Stimulated activated CD8-positive, alpha-beta memory T cell treated with anti-CD3 and anti-CD28 coated beads, Interleukin-4, amount 100 ng/mL, for 48 hours (primary cell): ENCODE results near the gene ASAP3.
"Not testable (repeated sequence)": the region's sequence is repeated elsewhere in the genome, so short reads cannot be mapped to it uniquely, and the experiment has no call there.

Experiments used
- DNase-seq: peaks from one replicate; pipeline ENCODE4 v3.0.0-alpha.2; 2020

ASAP3 gene

DNA sequence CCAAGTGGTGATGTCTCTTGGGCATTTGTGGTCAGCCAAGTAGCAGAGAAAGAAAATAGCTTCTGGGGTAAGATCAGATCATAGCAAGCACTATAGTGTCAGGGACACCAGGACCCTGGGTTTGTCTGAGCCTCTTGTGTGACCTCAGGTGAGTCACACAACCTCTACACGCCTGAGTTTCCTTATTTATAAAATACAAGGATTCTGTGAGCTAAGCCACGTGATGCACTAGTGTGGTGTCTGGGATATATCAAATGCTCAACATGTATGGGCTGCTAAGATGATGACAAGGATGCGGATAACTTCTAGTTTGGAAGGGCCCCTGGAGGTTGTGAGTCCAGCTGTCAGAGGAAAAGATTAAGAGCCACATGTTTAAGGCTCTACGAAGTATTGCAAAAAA, 89.8 kb downstream of the ASAP3 start:
- DNase-seq, result no peak

DNA sequence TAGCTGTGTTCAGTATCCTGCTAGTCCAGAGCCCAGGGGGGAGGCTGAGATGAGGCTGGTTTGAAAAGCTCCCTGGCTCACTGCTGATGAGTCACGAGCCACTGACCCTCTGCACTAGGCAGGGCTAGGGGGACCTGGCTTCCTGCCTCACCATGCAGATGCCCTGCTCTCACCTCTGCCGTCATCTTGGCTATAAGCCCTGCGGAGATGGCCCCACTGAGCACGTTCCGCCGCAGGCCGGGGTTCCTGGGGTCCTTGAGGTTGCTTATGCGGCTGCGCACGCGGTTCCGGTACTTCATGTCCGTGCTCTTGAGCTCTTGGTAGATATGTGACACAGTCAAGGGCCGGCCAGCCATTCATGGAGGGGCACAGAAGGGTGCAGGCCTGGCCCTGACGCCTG, 90.3 kb downstream of the ASAP3 start:
- DNase-seq, result no peak

DNA sequence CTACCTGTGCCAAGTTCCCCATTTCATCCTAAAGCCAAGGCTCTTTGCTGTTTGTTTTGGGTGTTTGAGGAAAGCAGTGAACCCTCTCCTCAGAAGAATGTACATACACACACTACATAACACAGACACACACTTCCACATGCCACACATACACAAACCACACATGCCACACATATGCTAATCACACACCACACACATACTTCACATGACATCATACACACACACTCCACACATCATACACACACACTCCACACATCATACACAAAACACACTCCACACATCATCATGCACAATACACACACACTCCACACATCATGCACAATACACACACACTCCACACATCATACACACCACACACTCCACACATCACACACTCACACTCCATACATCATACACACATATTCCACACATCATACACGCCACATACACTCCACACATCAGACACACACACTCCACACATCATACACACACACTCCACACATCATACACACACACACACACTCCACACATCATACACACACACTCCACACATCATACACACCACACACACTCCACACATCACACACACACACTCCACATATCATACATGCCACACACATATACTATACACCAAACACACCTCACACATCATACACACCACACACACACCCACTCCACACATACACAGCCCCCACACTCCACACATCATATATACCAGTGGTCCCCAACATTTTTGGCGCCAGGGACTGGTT, 91.7 kb downstream of the ASAP3 start:
- no peak for DNase-seq

DNA sequence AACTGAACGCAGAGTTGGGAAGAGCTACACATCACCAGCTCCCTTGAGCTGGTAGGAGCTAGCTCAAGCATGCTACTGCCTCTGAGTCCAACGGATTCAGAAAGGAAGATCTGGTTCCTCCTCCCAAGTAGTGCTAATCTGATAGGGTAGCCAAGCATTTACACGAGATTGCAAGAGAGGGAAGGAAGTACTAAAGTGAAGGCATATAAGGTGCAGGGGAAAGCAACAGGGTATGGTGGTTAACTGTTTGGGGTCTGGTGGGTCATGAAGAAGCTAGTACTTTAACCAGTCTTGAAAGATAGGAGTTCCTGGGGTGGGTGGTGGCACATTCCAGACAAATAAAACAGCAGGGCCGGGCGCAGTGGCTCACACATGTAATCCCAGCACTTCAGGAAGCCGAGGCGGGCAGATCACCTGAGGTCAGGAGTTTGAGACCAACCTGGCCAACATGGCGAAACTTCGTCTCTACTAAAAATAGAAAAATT, 94.1 kb downstream of the ASAP3 start:
- no peak for DNase-seq

DNA sequence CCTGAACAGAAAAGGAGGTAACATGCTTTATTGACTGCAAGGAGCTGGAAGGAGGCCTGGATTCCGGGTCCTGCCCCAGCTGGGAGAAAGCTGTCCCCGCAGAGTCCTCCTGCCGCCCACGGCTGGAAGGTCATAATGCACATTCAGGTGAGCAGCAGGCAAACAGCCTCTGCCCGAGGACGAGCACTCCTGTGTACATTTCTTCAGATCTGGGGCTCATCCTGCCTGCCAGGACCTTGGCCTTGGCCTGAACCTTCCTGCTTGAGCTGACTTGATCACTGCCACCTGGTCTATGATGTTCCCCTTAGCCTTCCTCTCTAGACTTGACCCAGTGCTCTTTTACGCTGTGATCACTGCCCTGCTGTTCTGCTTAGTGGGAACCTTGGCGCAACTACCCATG, 96.5 kb downstream of the ASAP3 start:
- DNase-seq, result no peak

- no peak for DNase-seq
Measured at GRCh38 chr1:23385119-23385621, 98.8 kb downstream of the ASAP3 start.

DNA sequence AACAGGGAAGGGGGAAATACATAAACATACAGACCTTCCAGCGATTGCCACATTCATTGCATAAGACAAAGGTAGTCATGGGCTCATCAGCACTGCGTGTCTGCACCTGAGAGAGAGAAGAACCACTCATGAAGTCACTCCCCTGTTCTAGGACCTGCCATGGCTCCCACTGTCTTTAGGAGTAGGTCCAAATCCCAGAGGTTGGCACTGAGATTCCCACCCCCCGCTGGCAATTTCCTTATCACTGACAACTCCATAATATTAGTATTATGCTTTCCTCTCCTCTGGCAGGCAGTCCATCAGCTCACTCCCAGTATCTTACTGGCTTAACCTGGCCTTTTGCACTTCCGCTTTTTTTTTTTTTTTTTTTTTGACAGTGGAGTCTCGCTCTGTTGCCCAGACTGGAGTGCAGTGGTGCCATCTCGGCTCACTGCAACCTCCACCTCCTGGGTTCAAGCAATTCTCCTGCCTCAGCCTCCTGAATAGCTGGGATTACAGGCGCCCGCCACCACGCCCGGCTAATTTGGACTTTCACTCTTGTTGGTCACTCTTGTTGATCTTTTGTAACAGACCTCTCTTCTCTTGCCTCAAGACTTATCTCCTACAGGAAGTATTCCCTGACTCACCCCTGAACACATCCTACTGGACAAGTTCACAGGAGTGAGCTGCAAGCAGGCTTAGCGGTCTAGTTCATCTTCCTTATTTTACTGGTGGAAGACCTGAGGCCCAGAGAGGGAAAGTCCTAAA, 99.5 kb downstream of the ASAP3 start:
- no peak for DNase-seq

GRCh38 chr1:23383577-23384311, 100.2 kb downstream of the ASAP3 start:
- DNase-seq, result no peak

DNA sequence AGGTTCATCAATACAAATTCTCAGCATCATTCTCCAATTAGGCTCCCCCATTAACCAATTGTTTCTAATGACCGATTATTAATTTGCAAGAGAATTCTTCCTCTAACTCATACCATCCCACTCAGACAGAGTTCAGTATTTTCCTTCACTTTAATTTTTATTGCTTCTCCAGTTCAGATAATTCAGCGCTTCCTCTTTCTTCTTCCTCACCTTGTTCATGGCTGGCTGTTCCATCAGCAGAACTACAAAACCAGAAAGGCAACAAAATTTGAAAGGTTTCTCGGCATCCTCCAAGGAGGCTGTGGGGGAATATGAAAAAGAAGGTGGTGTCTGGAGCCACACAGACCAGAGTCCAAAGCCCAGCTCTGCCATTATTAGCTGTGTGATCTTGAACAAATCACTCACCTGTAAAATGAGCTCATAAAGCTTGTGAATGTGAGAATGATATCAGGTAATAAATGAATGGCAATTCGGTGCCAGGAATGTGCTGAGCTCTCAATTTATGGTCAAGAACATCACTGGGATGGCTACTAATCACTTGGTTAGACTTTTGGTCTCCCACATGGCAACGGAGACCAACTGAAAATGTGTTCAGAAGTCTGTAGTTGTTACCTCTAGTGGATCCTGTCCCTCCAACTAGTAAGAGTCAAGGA, 102.6 kb downstream of the ASAP3 start:
- DNase-seq, result no peak

GRCh38 chr1:23380719-23381118, 103.3 kb downstream of the ASAP3 start:
- DNase-seq, result no peak

- not testable (repeated sequence) for DNase-seq
Measured at GRCh38 chr1:23380236-23380635, 103.7 kb downstream of the ASAP3 start.
